IMR-90 (cell line): ENCODE results near the gene LHX5. TPM values are rescaled to one million over a fixed set of nuclear protein-coding genes. Genes with fewer than 3 reads are reported as not detected.

Experiments used
- ATAC-seq: fragments of 200-7000 bp; cut with Tn5 transposase; 2 replicates; pipeline ENCODE4 v1.9.1; 2020; ENCODE audit warnings: low read depth, mild to moderate bottlenecking, moderate library complexity
- BruUV-seq: library from RNA; stranded (reverse); fragments of 400-500 nt; replicated peaks from 2 replicates; lab custom pipeline; 2021; lab: Mats Ljungman, UMichigan
- CTCF ChIA-PET: fragments of 300-600 bp; formaldehyde crosslinking; extraction: SDS; loops from one replicate; lab custom pipeline; 2021; ENCODE audit warnings: antibody characterized with exemption; lab: Yijun Ruan, JAX
- POLR2A ChIA-PET: fragments of 300-600 bp; sonication (Branson Sonifier 250); formaldehyde crosslinking; loops from one replicate; lab custom pipeline; 2022; ENCODE audit warnings: antibody characterized with exemption; ENCODE audit not compliant: unreplicated experiment; lab: Charles Lee
- DNase-seq: peaks from one replicate; pipeline ENCODE4 v3.0.0; 2013
- H2AFZ ChIP-seq: replicated peaks from 2 replicates; pipeline ENCODE3; 2013; ENCODE audit warnings: low read length, mild to moderate bottlenecking; ENCODE audit not compliant: poor library complexity
- H2AK5ac ChIP-seq: 2 replicates; pipeline ENCODE4 v1.6.1; 2013; ENCODE audit warnings: low read depth, low read length, inconsistent platforms
- H2AK9ac ChIP-seq: replicated peaks from 2 replicates; pipeline ENCODE3; 2013; ENCODE audit warnings: mild to moderate bottlenecking, low read depth, low read length, moderate library complexity; ENCODE audit not compliant: poor library complexity
- H2BK120ac ChIP-seq: 2 replicates; pipeline ENCODE4 v1.6.1; 2013; ENCODE audit warnings: low read depth, low read length, inconsistent platforms
- H2BK15ac ChIP-seq: 3 replicates; pipeline ENCODE4 v1.6.1; 2013; ENCODE audit warnings: low read depth, low read length, inconsistent platforms
- H2BK20ac ChIP-seq: 2 replicates; pipeline ENCODE4 v1.6.1; 2013; ENCODE audit warnings: low read depth, mild to moderate bottlenecking, inconsistent platforms, low read length, moderate library complexity
- H2BK5ac ChIP-seq: 2 replicates; pipeline ENCODE4 v1.6.1; 2013; ENCODE audit warnings: mild to moderate bottlenecking, low read depth, low read length, inconsistent platforms; ENCODE audit not compliant: poor library complexity, severe bottlenecking
- H3K14ac ChIP-seq: replicated peaks from 2 replicates; pipeline ENCODE4 v1.6.1; 2013; ENCODE audit warnings: low read depth, low read length, inconsistent platforms
- H3K18ac ChIP-seq: 2 replicates; pipeline ENCODE4 v1.6.1; 2013; ENCODE audit warnings: low read depth, low read length, control low read depth
- H3K23ac ChIP-seq: 2 replicates; pipeline ENCODE4 v1.6.1; 2013; ENCODE audit warnings: low read depth, low read length, inconsistent platforms
- H3K27ac ChIP-seq: 2 replicates; pipeline ENCODE4 v1.5.1; 2013; ENCODE audit warnings: mild to moderate bottlenecking, control low read depth, low read length; ENCODE audit not compliant: insufficient read depth
- H3K27me3 ChIP-seq: 2 replicates; pipeline ENCODE4 v1.6.1; 2013; ENCODE audit warnings: low read length; ENCODE audit not compliant: control insufficient read depth, insufficient read depth
- H3K36me3 ChIP-seq: 2 replicates; pipeline ENCODE4 v1.6.1; 2013; ENCODE audit warnings: low read length, mixed read lengths; ENCODE audit not compliant: control insufficient read depth, insufficient read depth
- H3K4ac ChIP-seq: 2 replicates; pipeline ENCODE4 v1.6.1; 2013; ENCODE audit warnings: low read depth, low read length, inconsistent platforms
- H3K4me1 ChIP-seq: 2 replicates; pipeline ENCODE4 v1.6.1; 2013; ENCODE audit warnings: low read length, mixed read lengths; ENCODE audit not compliant: control insufficient read depth, insufficient read depth
- H3K4me2 ChIP-seq: 2 replicates; pipeline ENCODE4 v1.6.1; 2013; ENCODE audit warnings: low read depth, mild to moderate bottlenecking, control low read depth, low read length, moderate library complexity
- H3K4me3 ChIP-seq: 2 replicates; pipeline ENCODE4 v1.5.1; 2013; ENCODE audit warnings: low read depth, mild to moderate bottlenecking, control low read depth, low read length, moderate library complexity; ENCODE audit not compliant: insufficient read depth
- H3K56ac ChIP-seq: 2 replicates; pipeline ENCODE4 v1.6.1; 2013; ENCODE audit warnings: low read length, inconsistent platforms; ENCODE audit not compliant: insufficient read depth; ENCODE audit errors: extremely low read depth
- H3K79me1 ChIP-seq, 2 experiments: 2 replicates each; pipeline ENCODE4 v1.6.1; 2013; ENCODE audit warnings: low read length in 2 of 2, inconsistent platforms in 1 of 2, low read depth in 1 of 2
- H3K9ac ChIP-seq: 2 replicates; pipeline ENCODE4 v1.6.1; 2013; ENCODE audit warnings: low read depth, low read length, control low read depth
- H3K9me1 ChIP-seq: 2 replicates; pipeline ENCODE4 v1.6.1; 2013; ENCODE audit warnings: low read length, inconsistent platforms; ENCODE audit not compliant: insufficient read depth
- H3K9me3 ChIP-seq: 2 replicates; pipeline ENCODE4 v1.6.1; 2013; ENCODE audit warnings: low read length; ENCODE audit not compliant: control insufficient read depth, insufficient read depth
- H4K20me1 ChIP-seq: 2 replicates; pipeline ENCODE4 v1.6.1; 2013; ENCODE audit warnings: low read length, inconsistent platforms; ENCODE audit not compliant: insufficient read depth
- H4K5ac ChIP-seq: 2 replicates; pipeline ENCODE4 v1.6.1; 2013; ENCODE audit warnings: mild to moderate bottlenecking, low read depth, low read length, control low read depth
- H4K8ac ChIP-seq, 2 experiments: 2 replicates each; pipeline ENCODE4 v1.6.1; 2013; ENCODE audit warnings: low read depth in 2 of 2, low read length in 2 of 2, control low read depth in 1 of 2, inconsistent platforms in 1 of 2
- H4K91ac ChIP-seq: 2 replicates; pipeline ENCODE4 v1.6.1; 2013; ENCODE audit warnings: low read depth, low read length, inconsistent platforms; ENCODE audit not compliant: insufficient read depth
- FOS ChIP-seq: fragments of 150-350 bp; IDR thresholded peaks from 2 replicates; pipeline ENCODE4 v1.6.1; 2016; ENCODE audit warnings: low read depth, low read length
- MAFK ChIP-seq: IDR thresholded peaks from 2 replicates; pipeline ENCODE4 v1.6.1; 2012; ENCODE audit warnings: low read depth, low read length, improper control_type of control experiment
- RAD21 ChIP-seq: IDR thresholded peaks from 2 replicates; pipeline ENCODE4 v1.6.1; 2012; ENCODE audit warnings: low read length, improper control_type of control experiment
- WGBS, 2 experiments: methylation state at CpG; one replicate each; pipeline versions ENCODE4 v1.1.5 to v1.1.7; 2013; ENCODE audit warnings: missing lambda C conversion rate in 2 of 2; ENCODE audit not compliant: insufficient read length in 1 of 2; ENCODE audit errors: extremely low coverage in 2 of 2; 5-methylcytosine and 5-hydroxymethylcytosine counted together
- dilution Hi-C: fragments of 300-500 bp; cut with HindIII; formaldehyde crosslinking; loops from one replicate; pipeline ENCODE4 v1.14.3; 2018; ENCODE audit warnings: low sequenced_read_pairs; ENCODE audit not compliant: unreplicated experiment
- in situ Hi-C: fragments of 300-500 bp; cut with MboI; formaldehyde crosslinking; loops from 3 replicates; pipeline ENCODE4 v1.14.3; 2019; ENCODE audit warnings: low sequenced_read_pairs, inconsistent platforms, mixed read lengths
- intact Hi-C: fragments of 100-400 bp; cut with micrococcal nuclease; formaldehyde crosslinking; loops from 2 replicates; pipeline ENCODE4 v1.10.0; 2022
- polyA plus RNA-seq, 3 experiments: library from polyadenylated mRNA; depleted of rRNA; stranded (reverse); fragments of >200 nt; gene quantifications; 2 replicates each; pipeline ENCODE4 v1.2.3, GENCODE V29; 2012; ENCODE audit warnings: low replicate concordance in 1 of 3
- total RNA-seq: library from RNA; depleted of rRNA; stranded (reverse); fragments of >200 nt; gene quantifications from 2 replicates; pipeline ENCODE4 v1.2.3, GENCODE V29; 2012
- TF ChIP-seq, protein P1 (sequence below): fragments of 150-350 bp; IDR thresholded peaks from 2 replicates; pipeline ENCODE4 v1.6.1; 2017; ENCODE audit warnings: mild to moderate bottlenecking, antibody characterized with exemption, low read length, low read depth

LHX5 gene
- total and polyA plus RNA-seq, 2 of the 4 experiments (the other 2 are of a cell fraction): not detected

DNA sequence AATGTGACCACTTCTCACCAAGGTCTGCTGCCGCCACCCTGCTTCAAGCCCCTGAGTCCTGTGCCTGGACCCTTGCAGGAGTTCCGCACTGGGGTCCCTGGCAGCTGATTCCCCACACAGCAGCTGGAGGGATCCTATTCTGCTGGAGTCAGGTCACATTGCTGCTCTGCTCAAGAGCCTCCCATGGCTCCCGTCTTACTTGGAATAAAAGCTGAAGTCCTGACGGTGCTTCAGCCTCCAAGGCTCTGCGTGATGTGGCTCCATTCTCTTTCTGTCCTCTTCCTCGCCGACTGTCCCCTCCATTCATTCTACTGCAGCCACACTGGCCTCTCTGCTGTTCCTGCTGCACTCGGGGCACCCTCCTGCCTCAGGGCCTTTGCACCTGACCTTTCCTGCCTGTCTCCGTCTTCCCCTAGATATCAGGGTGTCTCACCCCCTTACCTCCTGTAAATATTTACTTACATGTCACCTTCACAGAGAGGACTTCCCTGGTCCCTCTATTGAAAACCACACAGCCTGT is 57.1 kb downstream of the LHX5 start:
- H3K4me2 ChIP-seq: no peak overlapping the region
- H2AK5ac ChIP-seq: no peak overlapping the region
- H3K4me1 ChIP-seq: no peaks in the 10 kb centered on the region
- no peaks in the 10 kb centered on the region for H3K36me3 ChIP-seq
- in situ Hi-C loops (no loop called here), dilution Hi-C loops (no loop called here), intact Hi-C loops (no loop called here)
- no peak overlapping the region for H3K56ac ChIP-seq
- no peaks in the 10 kb centered on the region for H3K79me1 ChIP-seq
- H3K14ac ChIP-seq: no peak overlapping the region
- no peak overlapping the region for H3K4me3 ChIP-seq
- DNase-seq (no peak), ATAC-seq (no peak)
- CTCF ChIA-PET: no interaction called here
- no TSS peak for BruUV-seq
- no peak overlapping the region for H2BK15ac ChIP-seq
- no peak overlapping the region for H2AFZ ChIP-seq
- H3K9me1 ChIP-seq: no peaks in the 10 kb centered on the region
- 77% methylated on average over 8 of the region's 9 CpGs; no CpG with 5 or more reads in 1 of the 2 experiments for WGBS, 2 experiments
- H3K9ac ChIP-seq: no peak overlapping the region
- no peak overlapping the region for H4K91ac ChIP-seq
- no peaks in the 10 kb centered on the region for H3K9me3 ChIP-seq
- no peak overlapping the region for H3K18ac ChIP-seq
- no peak for TF ChIP-seq RAD21
- TF ChIP-seq, protein P1, sequence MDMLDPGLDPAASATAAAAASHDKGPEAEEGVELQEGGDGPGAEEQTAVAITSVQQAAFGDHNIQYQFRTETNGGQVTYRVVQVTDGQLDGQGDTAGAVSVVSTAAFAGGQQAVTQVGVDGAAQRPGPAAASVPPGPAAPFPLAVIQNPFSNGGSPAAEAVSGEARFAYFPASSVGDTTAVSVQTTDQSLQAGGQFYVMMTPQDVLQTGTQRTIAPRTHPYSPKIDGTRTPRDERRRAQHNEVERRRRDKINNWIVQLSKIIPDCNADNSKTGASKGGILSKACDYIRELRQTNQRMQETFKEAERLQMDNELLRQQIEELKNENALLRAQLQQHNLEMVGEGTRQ: no peak
- no peak for TF ChIP-seq MAFK
- TF ChIP-seq FOS: no peak
- H4K8ac ChIP-seq: no peak overlapping the region
- no peak overlapping the region for H2BK120ac ChIP-seq
- H2BK20ac ChIP-seq: no peak overlapping the region
- POLR2A ChIA-PET: no interaction called here
- no peak overlapping the region for H2BK5ac ChIP-seq
- H3K27ac ChIP-seq: no peak overlapping the region
- H3K4ac ChIP-seq: no peak overlapping the region
- no peak overlapping the region for H3K23ac ChIP-seq
- no peaks in the 10 kb centered on the region for H4K20me1 ChIP-seq
- H3K27me3 ChIP-seq: peaks cover 3% of the 10 kb centered on the region; the same call in 1 of the 2 replicates
- H4K5ac ChIP-seq: no peak overlapping the region
- H2AK9ac ChIP-seq: no peak overlapping the region
